UCSD-AML1 (cell line): Measurements from ENCODE around the gene BICD1.
"Not testable (repeated sequence)": the region's sequence is repeated elsewhere in the genome, so short reads cannot be mapped to it uniquely, and the experiment has no call there.

Source experiments
- DNase-seq: peaks from one replicate; lab custom pipeline; 2025; ENCODE audit not compliant: unreplicated experiment; lab: John Stamatoyannopoulos, UW

BICD1 gene

GRCh38 chr12:32106517-32107358, at the start of gene BICD1:
Gene BICD1, plus strand, starts transcription at chr12:32106847. Its CDS starts 485 bp downstream, at chr12:32107332.
- DNase-seq = peak; percentile 88

- DNase-seq = no peak
These were observed 45.6 kb upstream of the BICD1 start for GRCh38 chr12:32061033-32061432.

- no peak for DNase-seq
These were observed 43.8 kb upstream of the BICD1 start for GRCh38 chr12:32062881-32063280.

DNA sequence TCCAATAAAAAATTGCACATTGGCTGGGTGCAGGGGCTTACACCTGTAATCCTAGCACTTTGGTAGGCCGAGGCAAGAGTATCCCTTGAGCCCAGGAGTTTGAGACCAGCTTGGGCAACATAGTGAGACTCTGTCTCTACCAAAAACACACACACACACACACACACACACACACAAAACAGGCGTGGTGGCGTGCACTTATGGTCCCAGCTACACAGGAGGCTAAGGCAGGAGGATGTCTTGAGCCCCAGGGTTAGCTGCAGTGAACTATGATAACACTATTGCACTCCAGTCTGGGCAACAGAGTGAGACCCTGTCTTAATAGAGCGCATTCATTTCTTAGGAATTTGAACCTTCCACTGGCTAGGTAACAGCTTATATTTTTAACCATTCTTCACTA, 42.9 kb upstream of the BICD1 start:
- DNase-seq = no peak

DNA sequence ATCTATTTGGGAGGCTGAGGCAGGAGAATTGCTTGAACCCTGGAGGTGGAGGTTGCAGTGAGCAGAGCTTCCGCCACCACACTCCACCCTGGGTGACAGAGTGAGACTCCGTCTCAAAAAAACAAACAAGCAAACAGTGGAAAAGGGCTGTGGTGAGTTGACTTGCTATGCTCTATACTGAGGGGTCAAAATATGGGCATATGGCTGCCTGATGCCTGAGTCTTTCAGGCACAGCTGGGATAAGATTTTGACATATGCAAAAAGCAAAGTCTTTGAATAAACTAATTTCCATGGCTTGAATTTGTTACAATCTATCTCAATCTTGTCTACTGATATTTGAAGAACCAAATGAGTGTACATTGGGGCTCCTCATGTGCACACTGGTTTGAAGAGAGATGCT, 40.4 kb upstream of the BICD1 start:
- DNase-seq = no peak

- no peak for DNase-seq
These were observed 37.6 kb upstream of the BICD1 start for GRCh38 chr12:32069071-32069470.

GRCh38 chr12:32069731-32070130, 36.9 kb upstream of the BICD1 start:
- DNase-seq = no peak

DNA sequence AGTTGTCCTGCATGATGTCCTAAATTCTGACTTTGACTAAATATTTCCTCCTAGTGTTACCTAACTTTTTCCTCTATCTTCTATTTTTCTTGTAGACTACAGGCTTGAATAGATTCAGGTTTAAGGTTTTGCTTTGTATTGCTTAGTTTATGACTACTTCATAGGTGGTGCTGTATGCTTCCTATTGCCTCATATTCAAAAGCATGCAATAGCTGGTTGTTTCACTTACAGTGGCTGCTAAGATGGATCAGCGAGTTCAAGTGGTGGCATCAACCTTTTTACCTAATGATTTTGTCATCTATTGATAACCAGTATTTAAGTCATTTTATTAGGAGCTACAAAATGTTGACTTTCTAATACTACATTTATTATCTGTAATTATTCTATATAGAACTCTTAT, 36.3 kb upstream of the BICD1 start:
- DNase-seq = no peak

GRCh38 chr12:32072102-32072501, 34.5 kb upstream of the BICD1 start:
- DNase-seq = no peak

DNA sequence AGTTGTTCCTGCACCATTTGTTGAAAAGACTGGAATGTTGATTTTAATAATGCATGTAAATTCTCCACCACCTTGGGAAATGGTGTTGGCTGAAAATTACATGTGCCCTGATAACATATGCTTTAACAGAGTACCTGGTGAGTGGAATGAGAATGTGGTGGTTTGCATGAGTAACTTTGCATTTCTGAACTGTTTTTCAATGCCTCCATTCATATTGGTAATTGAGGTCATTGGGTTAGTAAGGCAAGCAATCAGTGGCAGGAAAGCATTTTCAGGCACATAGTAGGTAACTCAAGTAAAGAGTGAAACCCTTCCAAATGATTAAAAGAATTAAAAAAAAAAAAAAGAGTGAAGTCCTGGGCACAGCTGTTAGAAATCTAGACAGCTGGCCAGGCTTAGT, 32.2 kb upstream of the BICD1 start:
- DNase-seq = no peak

- DNase-seq = no peak
These were observed 29.7 kb upstream of the BICD1 start for GRCh38 chr12:32076941-32077340.

GRCh38 chr12:32080435-32080834, 26.2 kb upstream of the BICD1 start:
- DNase-seq = no peak

DNA sequence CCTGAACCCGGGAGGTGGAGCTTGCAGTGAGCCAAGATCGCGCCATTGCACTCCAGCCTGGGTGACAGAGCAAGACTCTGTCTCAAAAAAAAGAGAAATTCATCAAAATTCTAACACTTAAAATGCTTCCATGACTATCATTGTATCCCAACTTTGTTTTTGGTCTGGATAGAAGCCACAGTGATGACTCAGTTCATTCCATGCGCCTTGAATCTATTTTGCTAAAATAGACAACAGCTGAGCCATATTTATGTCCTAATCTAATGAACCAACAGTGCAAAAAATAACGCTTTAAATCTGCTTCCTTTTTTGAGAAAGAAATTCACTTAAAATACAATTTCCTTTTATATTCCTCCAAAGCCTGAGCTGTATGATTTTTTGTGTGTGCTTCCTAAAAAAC, 23.2 kb upstream of the BICD1 start:
- no peak for DNase-seq

DNA sequence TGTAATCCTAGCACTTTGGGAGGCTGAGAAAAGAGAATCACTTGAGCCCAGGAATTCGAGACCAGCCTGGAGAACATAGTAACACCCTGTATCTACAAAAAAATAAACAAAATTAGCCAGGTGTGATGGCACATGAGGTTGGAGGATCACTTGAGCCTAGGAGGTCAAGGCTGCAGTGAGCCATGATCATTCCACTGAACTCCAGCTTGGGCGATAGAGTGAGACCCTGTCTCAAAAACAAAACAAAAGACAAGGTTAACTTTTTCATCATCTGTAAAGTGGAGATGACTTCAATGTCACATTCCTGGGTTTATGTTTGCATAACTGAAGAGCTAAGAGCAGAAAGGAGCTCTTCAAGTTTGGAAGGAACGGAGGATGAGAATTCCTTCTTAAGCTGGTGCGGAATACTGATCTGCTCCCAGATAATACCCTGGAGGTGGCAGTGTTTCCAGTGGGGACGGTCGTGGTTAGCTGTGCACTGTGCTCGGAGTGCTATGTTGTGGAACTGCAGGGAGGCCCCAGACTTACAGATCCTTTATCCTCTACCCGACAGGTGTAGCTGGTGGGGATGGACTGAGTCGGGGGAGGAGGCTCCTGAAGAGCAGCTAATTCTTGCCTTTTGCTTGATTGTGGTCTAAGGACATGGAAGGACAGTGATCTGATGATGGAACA, 22.5 kb upstream of the BICD1 start:
- DNase-seq = no peak

GRCh38 chr12:32084753-32085152, 21.9 kb upstream of the BICD1 start:
- no peak for DNase-seq

DNA sequence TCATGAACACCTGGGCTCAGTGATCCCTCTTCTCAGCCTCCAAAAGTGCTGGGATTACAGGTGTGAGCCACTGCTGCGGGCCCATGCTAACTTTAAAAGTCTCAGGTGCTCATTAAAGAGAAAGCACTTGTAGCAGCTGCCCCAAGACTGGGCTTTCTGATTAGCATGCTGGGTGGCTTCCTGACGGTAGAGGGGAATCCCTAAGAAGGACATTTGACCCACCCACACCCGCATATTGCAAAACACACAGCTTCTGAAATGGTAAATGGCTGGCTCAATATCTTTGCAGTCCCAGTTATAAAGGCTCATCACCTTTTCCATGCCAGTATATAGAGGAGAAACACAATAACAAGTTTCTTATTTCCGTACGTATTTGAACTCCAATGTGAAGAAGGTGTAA, 19.3 kb upstream of the BICD1 start:
- no peak for DNase-seq

DNA sequence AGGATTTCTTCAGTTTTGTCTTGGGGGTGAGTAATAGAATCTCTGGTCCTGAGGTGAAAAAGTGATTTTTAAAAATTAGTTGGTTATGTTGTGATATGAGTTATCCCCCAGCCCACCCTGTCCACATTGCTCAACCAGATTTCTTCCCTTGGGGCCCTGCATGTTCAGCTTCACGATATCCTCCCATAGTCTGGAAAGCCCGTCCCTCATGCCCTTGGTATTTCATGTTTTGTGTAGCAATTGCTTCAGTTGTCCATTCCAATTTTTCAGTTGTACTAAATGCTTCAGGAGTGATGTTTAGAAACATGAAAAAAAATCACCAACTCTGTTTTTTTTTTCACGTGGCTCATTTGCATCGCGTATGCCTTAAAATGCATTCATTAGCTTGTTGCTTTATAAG, 17.5 kb upstream of the BICD1 start:
- no peak for DNase-seq

GRCh38 chr12:32089586-32089985, 17.1 kb upstream of the BICD1 start:
- peak; percentile 51 for DNase-seq

DNA sequence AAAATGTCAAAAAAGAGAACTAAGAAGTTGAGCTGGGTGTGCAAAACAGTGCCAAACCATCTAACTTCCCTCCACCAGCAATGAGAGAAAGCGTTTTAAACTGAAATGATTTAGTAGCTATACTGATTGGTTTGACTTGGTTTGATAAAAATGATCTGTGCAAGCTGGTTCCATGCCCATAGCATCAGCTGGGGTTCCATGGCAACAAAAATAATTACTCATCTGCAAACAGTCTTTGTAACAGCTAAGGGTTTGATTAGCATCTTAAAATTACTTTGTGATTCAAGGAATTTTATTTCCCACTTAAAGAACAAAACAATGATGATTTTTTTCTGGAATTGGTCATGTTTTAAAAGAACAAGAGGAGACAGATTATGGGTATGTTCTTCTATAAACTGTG, 15.0 kb upstream of the BICD1 start:
- no peak for DNase-seq

DNA sequence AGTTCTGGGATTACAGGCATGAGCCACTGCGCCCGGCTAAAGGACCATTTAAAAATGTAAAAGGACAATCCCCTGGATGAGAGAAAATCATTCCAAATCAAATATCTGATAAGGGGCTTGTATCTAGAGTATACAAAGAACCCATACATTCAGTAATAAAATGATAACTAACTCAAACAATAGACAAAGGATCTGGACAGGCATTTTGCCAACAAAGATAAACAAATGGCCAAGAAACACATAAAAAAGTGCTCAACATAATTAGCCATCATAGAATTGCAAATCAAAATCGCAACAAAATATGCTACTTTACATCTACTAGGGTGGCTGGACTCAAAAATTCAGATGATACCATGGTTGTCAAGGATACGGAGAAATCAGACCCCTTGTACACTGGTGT, 8.5 kb upstream of the BICD1 start:
- no peak for DNase-seq

DNA sequence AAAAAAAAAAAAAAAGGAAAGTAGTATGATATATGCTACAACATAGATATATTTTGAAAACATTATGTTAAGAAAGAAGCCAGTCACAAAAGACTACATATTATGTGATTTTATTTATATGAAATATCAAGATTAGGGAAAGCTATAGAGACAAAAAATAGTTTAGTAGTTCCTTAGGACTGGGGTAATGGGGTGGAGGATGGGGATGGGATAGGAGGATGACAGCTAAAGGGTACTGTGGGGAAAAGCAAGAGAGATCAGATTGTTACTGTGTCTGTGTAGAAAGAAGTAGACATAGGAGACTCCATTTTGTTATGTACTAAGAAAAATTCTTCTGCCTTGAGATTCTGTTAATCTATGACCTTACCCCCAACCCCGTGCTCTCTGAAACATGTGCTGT, 7.4 kb upstream of the BICD1 start:
- DNase-seq = not testable (repeated sequence)

DNA sequence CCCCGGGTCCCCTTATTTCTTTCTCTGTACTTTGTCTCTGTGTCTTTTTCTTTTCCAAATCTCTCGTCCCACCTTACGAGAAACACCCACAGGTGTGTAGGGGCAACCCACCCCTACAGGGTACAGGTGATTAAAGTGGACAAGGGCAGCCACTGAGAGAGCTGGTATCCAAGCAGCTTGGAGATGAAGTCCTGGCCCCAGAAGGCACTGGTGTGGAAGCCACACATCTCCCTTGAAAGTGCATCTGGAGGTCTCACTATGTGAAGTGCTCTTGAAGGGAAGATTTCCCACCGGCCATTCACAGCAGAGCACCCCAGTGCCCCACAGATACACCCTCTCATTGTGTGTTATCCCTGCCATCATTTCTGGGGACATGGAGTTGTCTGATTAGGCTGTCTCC, 6.3 kb upstream of the BICD1 start:
- no peak for DNase-seq

GRCh38 chr12:32100888-32101287, 5.8 kb upstream of the BICD1 start:
- DNase-seq = no peak
